Measurements from ENCODE around the gene OR7A5. TPM values are rescaled to one million over a fixed set of nuclear protein-coding genes. Genes with fewer than 3 reads are reported as not detected.
"Not testable (repeated sequence)": the region's sequence is repeated elsewhere in the genome, so short reads cannot be mapped to it uniquely, and the experiment has no call there.

The OR7A5 gene
- polyA plus RNA-seq (ENCODE audit: insufficient read length in 3 of 3), result under 1 TPM in 2 of 3 donors, not detected in 1; 0.03 TPM

- DNase-seq (ENCODE audit: low read depth in 3 of 3, low spot score in 2 of 3), result peak; percentile 17 to 53 (median 47)
Measured at GRCh38 chr19:14835011-14835410, at the start of gene OR7A5, which contains the start of gene OR7C1. TSS of gene OR7A5 (minus strand) at chr19:14835185. CDS start at chr19:14828241, 6,944 bp downstream. TSS of gene OR7C1 (minus strand) at chr19:14835185. CDS start at chr19:14800136, 35,049 bp downstream.

- DNase-seq (ENCODE audit: low read depth in 3 of 3, low spot score in 2 of 3), result no peak
Measured at GRCh38 chr19:14871619-14872230, 36.7 kb upstream of the OR7A5 start.

GRCh38 chr19:14868497-14868896 is 33.5 kb upstream of the OR7A5 start:
- no peak for DNase-seq (ENCODE audit: low read depth in 3 of 3, low spot score in 2 of 3)

- DNase-seq (ENCODE audit: low read depth in 3 of 3, low spot score in 2 of 3), result no peak
Measured at GRCh38 chr19:14848822-14849221, 13.8 kb upstream of the OR7A5 start, which contains the start of gene OR7A10. TSS of gene OR7A10 (minus strand) at chr19:14848922. CDS start at chr19:14841877, 7,045 bp downstream.

- DNase-seq (ENCODE audit: low read depth in 3 of 3, low spot score in 2 of 3), result peak in 1 of 3 donors; percentile 21
Measured at GRCh38 chr19:14843578-14843977, 8.6 kb upstream of the OR7A5 start.

GRCh38 chr19:14843169-14843568 is 8.2 kb upstream of the OR7A5 start:
- no peak for DNase-seq (ENCODE audit: low read depth in 3 of 3, low spot score in 2 of 3)

GRCh38 chr19:14840206-14840605 is 5.2 kb upstream of the OR7A5 start:
- DNase-seq (ENCODE audit: low read depth in 3 of 3, low spot score in 2 of 3), result no peak

- DNase-seq (ENCODE audit: low read depth in 3 of 3, low spot score in 2 of 3), result no peak
Measured at GRCh38 chr19:14837391-14837790, 2.4 kb upstream of the OR7A5 start.

- DNase-seq (ENCODE audit: low read depth in 3 of 3, low spot score in 2 of 3), result no peak
Measured at GRCh38 chr19:14830702-14831101, 4.3 kb downstream of the OR7A5 start.

GRCh38 chr19:14826006-14826405 is 9.0 kb downstream of the OR7A5 start:
- no peak for DNase-seq (ENCODE audit: low read depth in 3 of 3, low spot score in 2 of 3)

GRCh38 chr19:14821937-14822336 is 13.0 kb downstream of the OR7A5 start:
- DNase-seq (ENCODE audit: low read depth in 3 of 3, low spot score in 2 of 3), result no peak

- no peak for DNase-seq (ENCODE audit: low read depth in 3 of 3, low spot score in 2 of 3)
Measured at GRCh38 chr19:14818588-14818987, 16.4 kb downstream of the OR7A5 start.

GRCh38 chr19:14817052-14817451 is 17.9 kb downstream of the OR7A5 start:
- DNase-seq (ENCODE audit: low read depth in 3 of 3, low spot score in 2 of 3), result no peak

- DNase-seq (ENCODE audit: low read depth in 3 of 3, low spot score in 2 of 3), result no peak
Measured at GRCh38 chr19:14814982-14815652, 19.9 kb downstream of the OR7A5 start.

GRCh38 chr19:14809272-14810057 is 25.5 kb downstream of the OR7A5 start:
- no peak for DNase-seq (ENCODE audit: low read depth in 3 of 3, low spot score in 2 of 3)

- DNase-seq (ENCODE audit: low read depth in 3 of 3, low spot score in 2 of 3), result no peak
Measured at GRCh38 chr19:14804765-14805164, 30.2 kb downstream of the OR7A5 start.

- DNase-seq (ENCODE audit: low read depth in 3 of 3, low spot score in 2 of 3), result no peak
Measured at GRCh38 chr19:14798760-14799159, 36.2 kb downstream of the OR7A5 start.

- no peak for DNase-seq (ENCODE audit: low read depth in 3 of 3, low spot score in 2 of 3)
Measured at GRCh38 chr19:14796021-14796420, 39.0 kb downstream of the OR7A5 start.

GRCh38 chr19:14795078-14795721 is 39.8 kb downstream of the OR7A5 start:
- DNase-seq (ENCODE audit: low read depth in 3 of 3, low spot score in 2 of 3), result no peak

- not testable (repeated sequence) for DNase-seq (ENCODE audit: low read depth in 3 of 3, low spot score in 2 of 3)
Measured at GRCh38 chr19:14792250-14792649, 42.7 kb downstream of the OR7A5 start.

- peak in 1 of 3 donors; percentile 12 for DNase-seq (ENCODE audit: low read depth in 3 of 3, low spot score in 2 of 3)
Measured at GRCh38 chr19:14786421-14786851, 48.5 kb downstream of the OR7A5 start.
